ENCODE results near the gene KIF25. TPM values are rescaled to one million over a fixed set of nuclear protein-coding genes. Genes with fewer than 3 reads are reported as not detected.

Gene KIF25
- total RNA-seq, 1 experiment from 2014 or later = 0.28 TPM

DNA sequence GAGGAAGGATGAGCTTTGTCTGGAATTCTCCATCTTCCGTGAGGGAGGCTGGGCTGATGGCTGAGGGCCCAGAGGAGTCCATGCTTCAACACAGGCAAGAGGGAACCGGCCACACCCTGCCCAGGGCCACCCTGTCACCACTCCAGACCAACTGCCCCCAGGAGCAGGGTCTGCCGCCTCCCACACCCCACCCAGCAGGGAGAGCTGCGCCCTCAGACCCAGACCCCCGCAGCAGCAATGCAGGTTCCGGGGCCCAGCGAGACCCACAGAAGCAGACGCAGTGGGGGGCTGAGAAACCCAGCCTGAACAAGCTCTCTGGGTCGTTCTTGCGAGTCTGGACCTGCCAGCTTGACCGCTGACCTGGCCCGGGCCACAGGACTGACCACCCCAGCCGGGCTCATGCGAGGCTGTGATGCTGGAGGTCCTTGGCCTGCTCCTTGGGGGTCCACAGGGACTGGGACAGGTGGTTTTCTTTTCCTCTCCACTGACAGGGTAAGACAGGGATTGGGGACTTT, 56.5 kb downstream of the KIF25 start:
- Mint-ChIP-seq H3K9me3 (no peaks in the 10 kb centered on the region), H3K27ac (no peak overlapping the region), H3K36me3 (no peaks in the 10 kb centered on the region), H3K27me3 (ENCODE audit: low read depth) (no peaks in the 10 kb centered on the region), H3K4me1 (no peaks in the 10 kb centered on the region), H3K4me3 (no peak overlapping the region)
- TF ChIP-seq, protein P1, sequence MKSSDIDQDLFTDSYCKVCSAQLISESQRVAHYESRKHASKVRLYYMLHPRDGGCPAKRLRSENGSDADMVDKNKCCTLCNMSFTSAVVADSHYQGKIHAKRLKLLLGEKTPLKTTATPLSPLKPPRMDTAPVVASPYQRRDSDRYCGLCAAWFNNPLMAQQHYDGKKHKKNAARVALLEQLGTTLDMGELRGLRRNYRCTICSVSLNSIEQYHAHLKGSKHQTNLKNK (CRISPR knock-in tag; IDR thresholded peaks at IDR 0.05) = no peak
- TF ChIP-seq, protein P2, sequence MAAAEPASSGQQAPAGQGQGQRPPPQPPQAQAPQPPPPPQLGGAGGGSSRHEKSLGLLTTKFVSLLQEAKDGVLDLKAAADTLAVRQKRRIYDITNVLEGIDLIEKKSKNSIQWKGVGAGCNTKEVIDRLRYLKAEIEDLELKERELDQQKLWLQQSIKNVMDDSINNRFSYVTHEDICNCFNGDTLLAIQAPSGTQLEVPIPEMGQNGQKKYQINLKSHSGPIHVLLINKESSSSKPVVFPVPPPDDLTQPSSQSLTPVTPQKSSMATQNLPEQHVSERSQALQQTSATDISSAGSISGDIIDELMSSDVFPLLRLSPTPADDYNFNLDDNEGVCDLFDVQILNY (CRISPR knock-in tag; IDR thresholded peaks at IDR 0.05) = no peak
- TF ChIP-seq, protein P3, sequence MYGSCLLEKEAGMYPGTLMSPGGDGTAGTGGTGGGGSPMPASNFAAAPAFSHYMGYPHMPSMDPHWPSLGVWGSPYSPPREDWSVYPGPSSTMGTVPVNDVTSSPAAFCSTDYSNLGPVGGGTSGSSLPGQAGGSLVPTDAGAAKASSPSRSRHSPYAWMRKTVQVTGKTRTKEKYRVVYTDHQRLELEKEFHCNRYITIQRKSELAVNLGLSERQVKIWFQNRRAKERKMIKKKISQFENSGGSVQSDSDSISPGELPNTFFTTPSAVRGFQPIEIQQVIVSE (CRISPR knock-in tag; IDR thresholded peaks at IDR 0.05; ENCODE audit: borderline replicate concordance) = no peak
- TF ChIP-seq, protein P4, sequence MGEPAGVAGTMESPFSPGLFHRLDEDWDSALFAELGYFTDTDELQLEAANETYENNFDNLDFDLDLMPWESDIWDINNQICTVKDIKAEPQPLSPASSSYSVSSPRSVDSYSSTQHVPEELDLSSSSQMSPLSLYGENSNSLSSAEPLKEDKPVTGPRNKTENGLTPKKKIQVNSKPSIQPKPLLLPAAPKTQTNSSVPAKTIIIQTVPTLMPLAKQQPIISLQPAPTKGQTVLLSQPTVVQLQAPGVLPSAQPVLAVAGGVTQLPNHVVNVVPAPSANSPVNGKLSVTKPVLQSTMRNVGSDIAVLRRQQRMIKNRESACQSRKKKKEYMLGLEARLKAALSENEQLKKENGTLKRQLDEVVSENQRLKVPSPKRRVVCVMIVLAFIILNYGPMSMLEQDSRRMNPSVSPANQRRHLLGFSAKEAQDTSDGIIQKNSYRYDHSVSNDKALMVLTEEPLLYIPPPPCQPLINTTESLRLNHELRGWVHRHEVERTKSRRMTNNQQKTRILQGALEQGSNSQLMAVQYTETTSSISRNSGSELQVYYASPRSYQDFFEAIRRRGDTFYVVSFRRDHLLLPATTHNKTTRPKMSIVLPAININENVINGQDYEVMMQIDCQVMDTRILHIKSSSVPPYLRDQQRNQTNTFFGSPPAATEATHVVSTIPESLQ (CRISPR knock-in tag; IDR thresholded peaks at IDR 0.05) = no peak
- TF ChIP-seq MYBL2 (CRISPR knock-in tag; IDR thresholded peaks at IDR 0.05) = no peak
- TF ChIP-seq TP53 (CRISPR knock-in tag; IDR thresholded peaks at IDR 0.05) = no peak
- no peak for TF ChIP-seq RORB (CRISPR knock-in tag; IDR thresholded peaks at IDR 0.05)
- TF ChIP-seq, protein P5, sequence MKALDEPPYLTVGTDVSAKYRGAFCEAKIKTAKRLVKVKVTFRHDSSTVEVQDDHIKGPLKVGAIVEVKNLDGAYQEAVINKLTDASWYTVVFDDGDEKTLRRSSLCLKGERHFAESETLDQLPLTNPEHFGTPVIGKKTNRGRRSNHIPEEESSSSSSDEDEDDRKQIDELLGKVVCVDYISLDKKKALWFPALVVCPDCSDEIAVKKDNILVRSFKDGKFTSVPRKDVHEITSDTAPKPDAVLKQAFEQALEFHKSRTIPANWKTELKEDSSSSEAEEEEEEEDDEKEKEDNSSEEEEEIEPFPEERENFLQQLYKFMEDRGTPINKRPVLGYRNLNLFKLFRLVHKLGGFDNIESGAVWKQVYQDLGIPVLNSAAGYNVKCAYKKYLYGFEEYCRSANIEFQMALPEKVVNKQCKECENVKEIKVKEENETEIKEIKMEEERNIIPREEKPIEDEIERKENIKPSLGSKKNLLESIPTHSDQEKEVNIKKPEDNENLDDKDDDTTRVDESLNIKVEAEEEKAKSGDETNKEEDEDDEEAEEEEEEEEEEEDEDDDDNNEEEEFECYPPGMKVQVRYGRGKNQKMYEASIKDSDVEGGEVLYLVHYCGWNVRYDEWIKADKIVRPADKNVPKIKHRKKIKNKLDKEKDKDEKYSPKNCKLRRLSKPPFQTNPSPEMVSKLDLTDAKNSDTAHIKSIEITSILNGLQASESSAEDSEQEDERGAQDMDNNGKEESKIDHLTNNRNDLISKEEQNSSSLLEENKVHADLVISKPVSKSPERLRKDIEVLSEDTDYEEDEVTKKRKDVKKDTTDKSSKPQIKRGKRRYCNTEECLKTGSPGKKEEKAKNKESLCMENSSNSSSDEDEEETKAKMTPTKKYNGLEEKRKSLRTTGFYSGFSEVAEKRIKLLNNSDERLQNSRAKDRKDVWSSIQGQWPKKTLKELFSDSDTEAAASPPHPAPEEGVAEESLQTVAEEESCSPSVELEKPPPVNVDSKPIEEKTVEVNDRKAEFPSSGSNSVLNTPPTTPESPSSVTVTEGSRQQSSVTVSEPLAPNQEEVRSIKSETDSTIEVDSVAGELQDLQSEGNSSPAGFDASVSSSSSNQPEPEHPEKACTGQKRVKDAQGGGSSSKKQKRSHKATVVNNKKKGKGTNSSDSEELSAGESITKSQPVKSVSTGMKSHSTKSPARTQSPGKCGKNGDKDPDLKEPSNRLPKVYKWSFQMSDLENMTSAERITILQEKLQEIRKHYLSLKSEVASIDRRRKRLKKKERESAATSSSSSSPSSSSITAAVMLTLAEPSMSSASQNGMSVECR (CRISPR knock-in tag; IDR thresholded peaks at IDR 0.05; ENCODE audit: borderline replicate concordance) = no peak
- TF ChIP-seq PRRX2 (CRISPR knock-in tag; IDR thresholded peaks at IDR 0.05) = no peak
- no peak for TF ChIP-seq CREB1 (CRISPR knock-in tag; IDR thresholded peaks at IDR 0.05)
- TF ChIP-seq, protein P6, sequence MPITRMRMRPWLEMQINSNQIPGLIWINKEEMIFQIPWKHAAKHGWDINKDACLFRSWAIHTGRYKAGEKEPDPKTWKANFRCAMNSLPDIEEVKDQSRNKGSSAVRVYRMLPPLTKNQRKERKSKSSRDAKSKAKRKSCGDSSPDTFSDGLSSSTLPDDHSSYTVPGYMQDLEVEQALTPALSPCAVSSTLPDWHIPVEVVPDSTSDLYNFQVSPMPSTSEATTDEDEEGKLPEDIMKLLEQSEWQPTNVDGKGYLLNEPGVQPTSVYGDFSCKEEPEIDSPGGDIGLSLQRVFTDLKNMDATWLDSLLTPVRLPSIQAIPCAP (CRISPR knock-in tag; IDR thresholded peaks at IDR 0.05) = no peak
- TF ChIP-seq, protein P7, sequence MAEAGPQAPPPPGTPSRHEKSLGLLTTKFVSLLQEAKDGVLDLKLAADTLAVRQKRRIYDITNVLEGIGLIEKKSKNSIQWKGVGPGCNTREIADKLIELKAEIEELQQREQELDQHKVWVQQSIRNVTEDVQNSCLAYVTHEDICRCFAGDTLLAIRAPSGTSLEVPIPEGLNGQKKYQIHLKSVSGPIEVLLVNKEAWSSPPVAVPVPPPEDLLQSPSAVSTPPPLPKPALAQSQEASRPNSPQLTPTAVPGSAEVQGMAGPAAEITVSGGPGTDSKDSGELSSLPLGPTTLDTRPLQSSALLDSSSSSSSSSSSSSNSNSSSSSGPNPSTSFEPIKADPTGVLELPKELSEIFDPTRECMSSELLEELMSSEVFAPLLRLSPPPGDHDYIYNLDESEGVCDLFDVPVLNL (CRISPR knock-in tag; IDR thresholded peaks at IDR 0.05; ENCODE audit: borderline replicate concordance, low read depth) = no peak
- TF ChIP-seq ZNF232 (CRISPR knock-in tag; IDR thresholded peaks at IDR 0.05) = no peak
- ChIA-PET CTCF (interaction anchor here (0.6 to 0.8 kb wide), 2 partner anchors 18 to 82 kb away, joined by 3 to 4 read pairs; no protein-coding TSS in a partner anchor), POLR2A (no interaction called here)
- no peak for ATAC-seq
- no peak for DNase-seq (ENCODE audit: low spot score)

Data from WTC11 (cell line).